SK-N-SH treated with all-trans-retinoic acid at 6 μM for 48 hours (cell line): ENCODE measurements around the gene AIG1.
"Not testable (repeated sequence)": the region's sequence is repeated elsewhere in the genome, so short reads cannot be mapped to it uniquely, and the experiment has no call there.

Experiments
- ATAC-seq: fragments of 200-7000 bp; cut with Tn5 transposase; 3 replicates; pipeline ENCODE4 v1.9.1; 2020; ENCODE audit warnings: mild to moderate bottlenecking, moderate library complexity
- BACH2 ChIP-seq: fragments of 250-450 bp; sonication (Bioruptor Pico); IDR thresholded peaks from 2 replicates; pipeline ENCODE4 v1.9.0; 2021; ENCODE audit warnings: mild to moderate bottlenecking, borderline replicate concordance
- CSDC2 ChIP-seq: fragments of 250-450 bp; sonication (Bioruptor Pico); IDR thresholded peaks from 2 replicates; pipeline ENCODE4 v1.5.0; 2020; ENCODE audit warnings: mild to moderate bottlenecking, moderate library complexity
- ESRRG ChIP-seq: fragments of 250-450 bp; sonication (Bioruptor Pico); IDR thresholded peaks from 2 replicates; pipeline ENCODE4 v1.6.1; 2021; ENCODE audit warnings: mild to moderate bottlenecking
- GLIS3 ChIP-seq: fragments of 250-450 bp; sonication (Bioruptor Pico); IDR thresholded peaks from 2 replicates; pipeline ENCODE4 v1.5.0; 2020; ENCODE audit warnings: mild to moderate bottlenecking, moderate library complexity
- OSR1 ChIP-seq: fragments of 250-450 bp; sonication (Bioruptor Pico); IDR thresholded peaks from 2 replicates; pipeline ENCODE4 v1.8.0; 2022; ENCODE audit warnings: moderate library complexity, mild to moderate bottlenecking, inconsistent platforms
- PPARA ChIP-seq: fragments of 250-450 bp; sonication (Bioruptor Pico); IDR thresholded peaks from 2 replicates; pipeline ENCODE4 v1.5.0; 2020; ENCODE audit warnings: mild to moderate bottlenecking, borderline replicate concordance
- SNAI2 ChIP-seq: fragments of 250-450 bp; sonication (Bioruptor Pico); IDR thresholded peaks from 2 replicates; pipeline ENCODE4 v1.5.0; 2020; ENCODE audit warnings: mild to moderate bottlenecking, moderate library complexity
- TOX ChIP-seq: fragments of 250-450 bp; sonication (Bioruptor Pico); IDR thresholded peaks from 2 replicates; pipeline ENCODE4 v1.8.0; 2021; ENCODE audit warnings: mild to moderate bottlenecking, moderate library complexity, borderline replicate concordance
- ZC3H10 ChIP-seq: fragments of 250-450 bp; sonication (Bioruptor Pico); IDR thresholded peaks from 2 replicates; pipeline ENCODE4 v1.5.1; 2021; ENCODE audit warnings: mild to moderate bottlenecking, moderate library complexity
- ZFP3 ChIP-seq: fragments of 250-450 bp; sonication (Bioruptor Pico); IDR thresholded peaks from 2 replicates; pipeline ENCODE4 v1.5.0; 2020; ENCODE audit warnings: mild to moderate bottlenecking, moderate library complexity
- ZFP30 ChIP-seq: fragments of 450-650 bp; formaldehyde crosslinking; IDR thresholded peaks from 2 replicates; pipeline ENCODE4 v1.5.0; 2022; ENCODE audit warnings: mild to moderate bottlenecking, moderate library complexity
- ZNF565 ChIP-seq: fragments of 450-650 bp; formaldehyde crosslinking; conservative IDR thresholded peaks from 2 replicates; pipeline ENCODE4 v1.5.0; 2020; ENCODE audit warnings: low read depth, mild to moderate bottlenecking, moderate library complexity
- ZNF70 ChIP-seq: fragments of 450-650 bp; formaldehyde crosslinking; IDR thresholded peaks from 2 replicates; pipeline ENCODE4 v1.5.0; 2020; ENCODE audit warnings: mild to moderate bottlenecking, moderate library complexity
- ZNF8 ChIP-seq: fragments of 450-650 bp; formaldehyde crosslinking; IDR thresholded peaks from 2 replicates; pipeline ENCODE4 v1.5.0; 2020; ENCODE audit warnings: mild to moderate bottlenecking, moderate library complexity
- TF ChIP-seq, protein P1 (sequence below): fragments of 250-450 bp; sonication (Bioruptor Pico); IDR thresholded peaks from 2 replicates; pipeline ENCODE4 v1.5.1; 2020; ENCODE audit warnings: low read depth, mild to moderate bottlenecking, moderate library complexity
- TF ChIP-seq, protein P2 (sequence below): fragments of 250-450 bp; sonication (Bioruptor Pico); IDR thresholded peaks from 2 replicates; pipeline ENCODE4 v1.8.0; 2021; ENCODE audit warnings: low read depth, mild to moderate bottlenecking, moderate library complexity, borderline replicate concordance
- TF ChIP-seq, protein P3 (sequence below): fragments of 250-450 bp; sonication (Bioruptor Pico); IDR thresholded peaks from 2 replicates; pipeline ENCODE4 v1.8.0; 2020; ENCODE audit warnings: mild to moderate bottlenecking, moderate library complexity, borderline replicate concordance
- TF ChIP-seq, protein P4 (sequence below): fragments of 250-450 bp; sonication (Bioruptor Pico); IDR thresholded peaks from 2 replicates; pipeline ENCODE4 v1.5.0; 2020; ENCODE audit warnings: mild to moderate bottlenecking, moderate library complexity
- TF ChIP-seq, protein P5 (sequence below): fragments of 250-450 bp; sonication (Bioruptor Pico); IDR thresholded peaks from 2 replicates; pipeline ENCODE4 v1.5.1; 2021; ENCODE audit warnings: mild to moderate bottlenecking, moderate library complexity

Gene AIG1

DNA sequence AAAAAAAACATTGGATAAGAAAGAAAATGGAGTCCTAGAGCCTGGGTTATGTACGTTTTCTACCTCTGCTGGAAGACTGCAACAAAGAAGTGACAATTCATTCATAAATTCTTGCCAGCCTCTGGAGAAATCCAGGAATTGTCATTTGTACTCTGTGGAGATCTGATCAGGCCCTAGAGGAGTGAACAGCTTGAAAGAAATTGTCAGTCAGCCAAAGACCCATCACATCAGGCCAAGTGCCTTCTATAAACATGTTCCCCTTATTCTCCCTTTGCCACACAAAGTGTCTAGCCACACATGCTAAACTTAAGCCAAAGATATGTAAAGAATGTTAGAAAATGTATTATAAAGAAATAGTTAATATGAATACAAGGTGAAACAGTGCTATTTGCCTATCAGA, 237.4 kb downstream of the AIG1 start:
- no peak for ATAC-seq
- TF ChIP-seq OSR1 (CRISPR knock-in tag) (no peak), BACH2 (no peak), ZNF70 (CRISPR knock-in tag) (no peak), ESRRG (no peak), ZC3H10 (CRISPR knock-in tag) (no peak), ZFP30 (CRISPR knock-in tag) (no peak), SNAI2 (no peak), GLIS3 (CRISPR knock-in tag) (no peak), ZFP3 (CRISPR knock-in tag) (no peak), ZNF565 (no peak), CSDC2 (CRISPR knock-in tag) (no peak), PPARA (CRISPR knock-in tag) (no peak), TOX (CRISPR knock-in tag) (no peak)
- TF ChIP-seq, protein P1, sequence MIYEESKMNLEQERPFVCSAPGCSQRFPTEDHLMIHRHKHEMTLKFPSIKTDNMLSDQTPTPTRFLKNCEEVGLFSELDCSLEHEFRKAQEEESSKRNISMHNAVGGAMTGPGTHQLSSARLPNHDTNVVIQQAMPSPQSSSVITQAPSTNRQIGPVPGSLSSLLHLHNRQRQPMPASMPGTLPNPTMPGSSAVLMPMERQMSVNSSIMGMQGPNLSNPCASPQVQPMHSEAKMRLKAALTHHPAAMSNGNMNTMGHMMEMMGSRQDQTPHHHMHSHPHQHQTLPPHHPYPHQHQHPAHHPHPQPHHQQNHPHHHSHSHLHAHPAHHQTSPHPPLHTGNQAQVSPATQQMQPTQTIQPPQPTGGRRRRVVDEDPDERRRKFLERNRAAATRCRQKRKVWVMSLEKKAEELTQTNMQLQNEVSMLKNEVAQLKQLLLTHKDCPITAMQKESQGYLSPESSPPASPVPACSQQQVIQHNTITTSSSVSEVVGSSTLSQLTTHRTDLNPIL (CRISPR knock-in tag), result no peak
- TF ChIP-seq, protein P2, sequence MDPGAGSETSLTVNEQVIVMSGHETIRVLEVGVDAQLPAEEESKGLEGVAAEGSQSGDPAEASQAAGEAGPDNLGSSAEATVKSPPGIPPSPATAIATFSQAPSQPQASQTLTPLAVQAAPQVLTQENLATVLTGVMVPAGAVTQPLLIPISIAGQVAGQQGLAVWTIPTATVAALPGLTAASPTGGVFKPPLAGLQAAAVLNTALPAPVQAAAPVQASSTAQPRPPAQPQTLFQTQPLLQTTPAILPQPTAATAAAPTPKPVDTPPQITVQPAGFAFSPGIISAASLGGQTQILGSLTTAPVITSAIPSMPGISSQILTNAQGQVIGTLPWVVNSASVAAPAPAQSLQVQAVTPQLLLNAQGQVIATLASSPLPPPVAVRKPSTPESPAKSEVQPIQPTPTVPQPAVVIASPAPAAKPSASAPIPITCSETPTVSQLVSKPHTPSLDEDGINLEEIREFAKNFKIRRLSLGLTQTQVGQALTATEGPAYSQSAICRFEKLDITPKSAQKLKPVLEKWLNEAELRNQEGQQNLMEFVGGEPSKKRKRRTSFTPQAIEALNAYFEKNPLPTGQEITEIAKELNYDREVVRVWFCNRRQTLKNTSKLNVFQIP (CRISPR knock-in tag), result no peak
- TF ChIP-seq, protein P3, sequence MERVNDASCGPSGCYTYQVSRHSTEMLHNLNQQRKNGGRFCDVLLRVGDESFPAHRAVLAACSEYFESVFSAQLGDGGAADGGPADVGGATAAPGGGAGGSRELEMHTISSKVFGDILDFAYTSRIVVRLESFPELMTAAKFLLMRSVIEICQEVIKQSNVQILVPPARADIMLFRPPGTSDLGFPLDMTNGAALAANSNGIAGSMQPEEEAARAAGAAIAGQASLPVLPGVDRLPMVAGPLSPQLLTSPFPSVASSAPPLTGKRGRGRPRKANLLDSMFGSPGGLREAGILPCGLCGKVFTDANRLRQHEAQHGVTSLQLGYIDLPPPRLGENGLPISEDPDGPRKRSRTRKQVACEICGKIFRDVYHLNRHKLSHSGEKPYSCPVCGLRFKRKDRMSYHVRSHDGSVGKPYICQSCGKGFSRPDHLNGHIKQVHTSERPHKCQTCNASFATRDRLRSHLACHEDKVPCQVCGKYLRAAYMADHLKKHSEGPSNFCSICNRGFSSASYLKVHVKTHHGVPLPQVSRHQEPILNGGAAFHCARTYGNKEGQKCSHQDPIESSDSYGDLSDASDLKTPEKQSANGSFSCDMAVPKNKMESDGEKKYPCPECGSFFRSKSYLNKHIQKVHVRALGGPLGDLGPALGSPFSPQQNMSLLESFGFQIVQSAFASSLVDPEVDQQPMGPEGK (CRISPR knock-in tag), result no peak
- TF ChIP-seq, protein P4, sequence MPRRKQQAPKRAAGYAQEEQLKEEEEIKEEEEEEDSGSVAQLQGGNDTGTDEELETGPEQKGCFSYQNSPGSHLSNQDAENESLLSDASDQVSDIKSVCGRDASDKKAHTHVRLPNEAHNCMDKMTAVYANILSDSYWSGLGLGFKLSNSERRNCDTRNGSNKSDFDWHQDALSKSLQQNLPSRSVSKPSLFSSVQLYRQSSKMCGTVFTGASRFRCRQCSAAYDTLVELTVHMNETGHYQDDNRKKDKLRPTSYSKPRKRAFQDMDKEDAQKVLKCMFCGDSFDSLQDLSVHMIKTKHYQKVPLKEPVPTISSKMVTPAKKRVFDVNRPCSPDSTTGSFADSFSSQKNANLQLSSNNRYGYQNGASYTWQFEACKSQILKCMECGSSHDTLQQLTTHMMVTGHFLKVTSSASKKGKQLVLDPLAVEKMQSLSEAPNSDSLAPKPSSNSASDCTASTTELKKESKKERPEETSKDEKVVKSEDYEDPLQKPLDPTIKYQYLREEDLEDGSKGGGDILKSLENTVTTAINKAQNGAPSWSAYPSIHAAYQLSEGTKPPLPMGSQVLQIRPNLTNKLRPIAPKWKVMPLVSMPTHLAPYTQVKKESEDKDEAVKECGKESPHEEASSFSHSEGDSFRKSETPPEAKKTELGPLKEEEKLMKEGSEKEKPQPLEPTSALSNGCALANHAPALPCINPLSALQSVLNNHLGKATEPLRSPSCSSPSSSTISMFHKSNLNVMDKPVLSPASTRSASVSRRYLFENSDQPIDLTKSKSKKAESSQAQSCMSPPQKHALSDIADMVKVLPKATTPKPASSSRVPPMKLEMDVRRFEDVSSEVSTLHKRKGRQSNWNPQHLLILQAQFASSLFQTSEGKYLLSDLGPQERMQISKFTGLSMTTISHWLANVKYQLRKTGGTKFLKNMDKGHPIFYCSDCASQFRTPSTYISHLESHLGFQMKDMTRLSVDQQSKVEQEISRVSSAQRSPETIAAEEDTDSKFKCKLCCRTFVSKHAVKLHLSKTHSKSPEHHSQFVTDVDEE, result no peak
- TF ChIP-seq, protein P5, sequence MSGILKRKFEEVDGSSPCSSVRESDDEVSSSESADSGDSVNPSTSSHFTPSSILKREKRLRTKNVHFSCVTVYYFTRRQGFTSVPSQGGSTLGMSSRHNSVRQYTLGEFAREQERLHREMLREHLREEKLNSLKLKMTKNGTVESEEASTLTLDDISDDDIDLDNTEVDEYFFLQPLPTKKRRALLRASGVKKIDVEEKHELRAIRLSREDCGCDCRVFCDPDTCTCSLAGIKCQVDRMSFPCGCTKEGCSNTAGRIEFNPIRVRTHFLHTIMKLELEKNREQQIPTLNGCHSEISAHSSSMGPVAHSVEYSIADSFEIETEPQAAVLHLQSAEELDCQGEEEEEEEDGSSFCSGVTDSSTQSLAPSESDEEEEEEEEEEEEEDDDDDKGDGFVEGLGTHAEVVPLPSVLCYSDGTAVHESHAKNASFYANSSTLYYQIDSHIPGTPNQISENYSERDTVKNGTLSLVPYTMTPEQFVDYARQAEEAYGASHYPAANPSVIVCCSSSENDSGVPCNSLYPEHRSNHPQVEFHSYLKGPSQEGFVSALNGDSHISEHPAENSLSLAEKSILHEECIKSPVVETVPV, result no peak
- TF ChIP-seq, all 23 proteins: peak for 0

DNA sequence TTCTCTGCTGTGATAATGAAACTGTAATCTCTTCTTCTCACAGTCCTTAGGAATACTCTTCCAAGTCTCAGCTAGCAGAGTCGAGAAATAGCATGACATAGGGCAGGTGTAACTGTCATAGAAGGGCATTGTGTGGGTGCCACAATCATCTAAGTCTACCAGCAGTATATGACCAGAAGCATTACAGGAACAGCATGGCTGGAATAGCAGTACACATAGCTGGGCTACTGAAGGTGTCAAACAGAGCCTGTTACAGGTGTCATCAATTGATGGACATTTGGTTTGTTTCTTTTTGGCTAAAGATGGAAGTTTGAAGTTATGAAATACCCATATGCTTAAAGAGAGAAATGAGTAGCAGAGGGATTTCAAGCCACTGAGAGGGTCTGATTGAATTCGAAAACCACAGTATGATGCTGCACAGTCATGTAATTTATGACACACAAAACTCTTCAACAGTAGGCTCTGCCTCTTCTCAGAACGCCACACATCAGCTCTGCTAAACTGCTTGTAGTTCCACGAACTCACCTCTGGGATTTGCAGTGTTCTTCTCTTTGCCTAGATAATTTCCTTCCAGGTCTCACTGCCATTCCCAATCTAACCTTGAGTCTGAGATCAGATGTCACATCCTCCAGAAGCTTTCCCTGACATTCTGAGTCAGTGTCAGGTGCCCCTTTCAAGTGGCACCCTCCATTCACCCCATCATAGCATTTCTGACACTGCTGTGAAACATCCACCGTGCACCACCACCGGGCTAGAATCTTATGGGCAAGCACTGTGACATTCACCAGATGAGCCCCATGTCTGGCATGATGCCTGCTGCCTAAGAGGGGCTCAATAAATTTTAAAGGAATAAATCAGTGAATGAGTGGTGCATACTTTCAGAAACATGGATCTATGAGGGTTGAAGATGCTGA, 238.8 kb downstream of the AIG1 start:
- peak; percentile 52; the same call in 1 of the 3 replicates for ATAC-seq
- TF ChIP-seq BACH2, result no peak
- TF ChIP-seq, all 23 proteins: peak for 0

DNA sequence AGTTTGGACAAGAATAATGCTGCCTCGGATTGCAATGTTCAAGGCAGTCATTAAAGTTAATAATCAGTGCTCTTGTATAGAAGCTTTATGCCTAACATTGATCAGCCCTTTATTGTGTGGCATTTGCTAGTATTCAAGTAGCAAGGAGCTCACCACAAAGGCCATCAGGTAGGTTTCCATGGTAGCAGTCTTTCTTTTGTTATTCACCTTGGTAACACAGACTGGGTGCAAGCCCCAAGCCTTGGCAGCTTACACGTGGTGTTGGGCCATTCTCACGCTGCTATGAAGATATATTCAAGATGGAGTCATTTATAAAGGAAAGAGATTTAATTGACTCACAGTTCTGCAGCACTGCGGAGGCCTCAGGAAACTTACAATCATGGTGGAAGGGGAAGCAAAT, 240.5 kb downstream of the AIG1 start:
- TF ChIP-seq BACH2 (no peak), ZNF8 (no peak), ZFP3 (CRISPR knock-in tag) (no peak), TOX (CRISPR knock-in tag) (no peak), PPARA (CRISPR knock-in tag) (no peak), ZNF565 (no peak), CSDC2 (CRISPR knock-in tag) (no peak)
- TF ChIP-seq, protein P1 (CRISPR knock-in tag), result no peak
- TF ChIP-seq, protein P4, result no peak
- ATAC-seq, result no peak

DNA sequence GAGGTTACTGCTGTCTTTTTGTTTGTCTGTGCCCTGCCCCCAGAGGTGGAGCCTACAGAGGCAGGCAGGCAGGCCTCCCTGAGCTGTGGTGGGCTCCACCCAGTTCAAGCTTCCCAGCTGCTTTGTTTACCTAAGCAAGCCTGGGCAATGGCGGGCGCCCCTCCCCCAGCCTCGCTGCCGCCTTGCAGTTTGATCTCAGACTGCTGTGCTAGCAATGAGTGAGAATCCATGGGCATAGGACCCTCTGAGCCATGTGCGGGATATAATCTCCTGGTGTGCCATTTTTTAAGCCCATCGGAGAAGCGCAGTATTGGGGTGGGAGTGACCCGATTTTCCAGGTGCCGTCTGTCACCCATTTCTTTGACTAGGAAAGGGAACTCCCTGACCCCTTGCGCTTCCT, 247.1 kb downstream of the AIG1 start:
- not testable (repeated sequence) for ATAC-seq
